NCI-H1694 (cell line): ENCODE measurements around the gene MALSU1.
"Not testable (repeated sequence)": the region's sequence is repeated elsewhere in the genome, so short reads cannot be mapped to it uniquely, and the experiment has no call there.

Experiments used
- DNase-seq: peaks from one replicate; lab custom pipeline; 2025; lab: John Stamatoyannopoulos, UW

MALSU1 gene

DNA sequence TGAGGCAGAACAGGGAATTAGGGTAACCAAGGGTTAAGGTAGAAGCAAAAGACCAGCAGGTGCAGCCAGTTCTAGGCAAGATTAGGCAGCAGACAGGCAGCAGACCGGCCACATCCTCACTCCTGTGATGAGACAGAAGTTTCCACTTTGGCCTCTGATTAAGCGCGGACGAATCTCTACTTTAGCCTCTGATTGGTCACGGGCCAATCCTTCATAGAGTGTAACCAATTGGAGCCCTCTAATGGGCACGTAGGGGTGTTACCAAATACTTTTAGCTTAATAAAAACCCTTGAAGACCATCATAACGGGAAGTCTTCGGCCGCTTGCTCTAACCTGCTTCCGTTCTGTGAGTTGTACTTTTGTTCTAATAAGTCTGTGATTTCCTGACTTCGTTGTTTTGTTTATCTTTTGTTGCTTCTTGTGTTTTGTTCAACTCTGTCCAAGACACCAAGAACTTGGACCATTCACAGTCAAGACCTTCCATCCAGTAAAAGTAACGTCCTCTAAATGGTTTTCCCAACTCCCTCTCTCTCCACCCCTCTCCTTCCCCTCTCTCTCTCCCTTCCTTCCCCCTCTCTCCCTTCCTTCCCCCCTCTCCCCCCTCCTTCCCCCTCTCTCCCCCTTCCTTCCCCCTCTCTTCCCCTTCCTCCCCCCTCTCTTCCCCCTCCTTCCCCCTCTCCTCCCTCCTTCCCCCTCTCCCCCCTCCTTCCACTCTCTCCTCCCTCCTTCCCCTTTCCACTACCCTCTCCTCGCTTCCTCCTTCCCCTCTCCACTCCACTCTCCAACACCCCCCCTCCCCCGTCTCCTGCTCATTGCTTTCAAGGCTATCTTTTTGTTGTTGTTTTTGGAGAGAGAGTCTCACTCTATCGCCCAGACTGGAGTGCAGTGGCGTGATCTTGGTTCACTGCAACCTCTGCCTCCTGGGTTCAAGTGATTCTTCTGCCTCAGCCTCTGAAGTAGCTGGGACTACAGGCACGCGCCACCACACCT is 13.2 kb upstream of the MALSU1 start:
- no peak for DNase-seq

DNA sequence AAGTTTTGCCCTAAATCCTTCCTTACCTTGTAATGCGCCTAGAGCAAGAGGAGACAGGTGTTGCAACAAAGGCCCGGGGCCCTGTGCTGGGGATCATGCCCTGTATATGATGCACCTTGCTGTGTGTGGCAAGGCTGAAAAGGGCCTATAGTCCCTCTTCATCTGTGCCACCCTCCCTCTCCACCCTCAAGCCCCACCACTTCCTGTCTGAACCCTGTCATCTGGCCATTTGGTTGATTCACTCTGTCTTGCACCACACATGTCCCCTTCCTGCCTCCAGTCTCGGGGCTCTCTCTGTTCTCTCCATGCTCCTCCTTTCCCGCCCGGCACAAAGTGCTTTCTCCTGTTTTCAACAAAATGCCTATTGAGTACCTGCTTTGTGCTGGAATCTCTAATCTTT is 11.5 kb upstream of the MALSU1 start:
- no peak for DNase-seq

DNA sequence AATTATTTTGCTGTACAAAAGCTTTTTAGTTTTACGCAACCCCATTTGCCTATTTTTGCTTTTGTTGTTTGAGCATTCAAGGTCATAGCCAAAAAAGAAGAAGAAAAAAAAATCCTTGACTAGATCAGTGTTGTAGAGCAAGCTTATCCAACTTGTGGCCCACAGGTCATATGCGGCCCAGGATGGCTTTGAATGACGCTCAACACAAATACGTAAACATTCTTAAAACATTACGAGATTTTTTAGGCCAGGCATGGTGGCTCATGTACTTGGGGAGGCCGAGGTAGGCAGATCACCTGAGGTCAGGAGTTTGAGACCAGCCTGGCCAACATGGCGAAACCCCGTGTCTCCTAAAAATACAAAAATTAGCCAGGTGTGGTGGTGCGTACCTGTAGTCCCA is 8.1 kb upstream of the MALSU1 start:
- DNase-seq = no peak

DNA sequence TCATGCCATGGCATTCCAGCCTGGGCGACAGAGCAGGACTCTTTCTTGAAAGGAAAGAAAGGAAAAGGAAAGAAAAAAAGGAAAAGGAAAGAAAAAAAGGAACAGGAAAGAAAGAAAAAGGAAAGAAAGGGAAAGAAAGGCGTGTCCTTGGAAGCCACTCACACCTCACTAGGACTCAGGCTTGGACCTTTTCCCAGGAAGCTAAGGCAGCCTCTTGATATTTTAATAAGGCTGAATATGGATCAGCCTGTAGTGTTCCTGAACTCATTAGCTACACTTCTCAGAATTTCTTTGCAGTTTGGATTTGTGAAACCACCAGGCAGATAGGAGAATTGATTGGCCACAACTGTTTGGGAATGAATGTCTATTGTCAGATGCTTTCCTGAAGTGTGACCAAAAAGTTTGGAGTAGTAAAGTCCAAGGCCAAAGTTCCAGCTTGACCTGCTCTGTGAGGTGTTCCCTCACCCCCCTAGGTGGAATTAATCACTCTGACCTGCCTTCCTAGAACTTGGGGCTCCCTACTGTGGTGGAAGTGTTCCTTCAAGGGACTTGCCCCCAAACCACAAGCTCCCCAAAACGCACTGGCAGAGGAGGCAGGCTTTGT is 7.1 kb upstream of the MALSU1 start:
- no peak for DNase-seq

DNA sequence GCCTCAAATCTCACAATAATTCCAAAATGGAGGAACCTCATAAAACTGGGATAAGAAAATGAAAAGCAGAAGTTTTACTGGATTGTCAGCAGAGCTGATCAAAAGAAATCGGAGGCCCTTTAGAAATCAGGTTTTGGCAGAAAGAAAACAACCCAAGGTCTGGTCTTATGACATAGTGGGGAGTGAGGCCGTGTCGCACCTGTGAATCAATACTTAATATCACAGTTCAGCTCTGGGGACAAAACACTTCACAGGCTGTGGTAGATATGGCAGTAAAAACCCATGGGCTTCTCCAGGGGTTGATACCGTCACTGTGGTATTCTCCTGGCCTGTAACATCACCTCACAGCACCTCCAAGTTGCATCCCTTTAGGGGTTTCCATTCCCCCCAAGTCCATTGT is 6.5 kb upstream of the MALSU1 start:
- no peak for DNase-seq

DNA sequence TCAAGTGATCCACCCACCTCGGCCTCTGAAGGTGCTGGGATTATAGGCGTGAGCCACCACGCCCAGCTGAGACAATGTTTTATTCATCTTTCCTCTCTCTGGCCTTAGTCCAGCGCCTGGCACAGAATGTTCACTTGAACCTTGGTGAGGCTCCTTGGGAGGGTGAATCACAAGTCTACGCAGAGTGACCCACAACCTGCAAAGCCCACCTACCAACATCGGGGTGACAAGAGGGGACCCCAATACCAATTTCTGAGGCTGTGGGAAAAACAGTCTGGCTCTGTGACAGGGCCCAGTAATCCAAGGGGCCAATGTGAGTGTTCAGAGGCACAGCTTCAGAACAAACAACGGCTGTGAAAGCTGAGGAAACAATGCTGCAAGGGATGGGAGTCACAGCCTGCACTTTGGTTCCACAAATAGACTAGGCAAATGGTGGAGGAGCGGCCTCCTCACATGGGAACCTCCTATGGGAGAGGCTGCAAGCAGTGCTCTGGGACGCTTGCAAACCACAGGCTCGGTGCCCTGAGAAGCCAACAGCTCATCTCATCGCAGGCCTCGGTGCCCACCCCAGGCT is 5.6 kb upstream of the MALSU1 start:
- no peak for DNase-seq

DNA sequence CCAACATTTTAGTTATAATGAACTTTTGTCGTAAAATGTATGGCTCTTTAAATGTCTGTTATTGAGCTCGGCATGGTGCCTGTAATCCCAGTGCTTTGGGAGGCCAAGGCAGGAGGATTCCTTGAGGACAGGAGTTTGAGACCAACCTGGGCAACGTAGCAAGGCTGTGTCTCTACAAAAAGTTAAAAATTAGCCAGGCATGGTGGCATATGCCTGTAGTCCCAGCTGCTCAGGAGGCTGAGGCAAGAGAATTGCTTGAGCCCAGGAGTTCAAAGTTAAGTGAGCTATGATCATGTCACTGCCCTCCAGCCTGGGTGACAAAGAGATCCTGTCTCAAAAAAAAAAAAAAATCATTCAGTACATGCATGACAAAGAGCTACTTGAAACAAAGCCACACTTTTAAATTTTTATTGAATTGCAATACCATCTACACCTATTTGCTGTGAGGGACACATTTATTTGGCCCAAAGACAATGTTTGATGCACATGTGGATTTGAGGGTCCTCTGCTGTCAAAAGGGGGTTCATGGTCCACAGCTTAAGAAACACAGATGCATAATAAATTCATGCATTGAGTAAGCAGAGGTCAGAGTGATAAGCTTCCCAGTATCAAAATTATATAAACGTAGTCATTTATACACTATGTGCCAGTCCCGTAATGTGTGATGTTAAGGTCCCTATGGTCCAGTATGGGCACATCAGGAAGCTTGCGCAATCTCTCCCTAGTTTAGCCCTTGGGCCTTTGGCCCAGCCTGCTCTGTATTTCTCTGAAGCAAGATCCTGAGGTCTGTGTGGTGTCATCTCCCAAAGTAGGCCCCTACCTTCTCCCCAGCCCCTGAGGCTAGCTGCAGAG is 4.4 kb upstream of the MALSU1 start:
- DNase-seq = no peak

DNA sequence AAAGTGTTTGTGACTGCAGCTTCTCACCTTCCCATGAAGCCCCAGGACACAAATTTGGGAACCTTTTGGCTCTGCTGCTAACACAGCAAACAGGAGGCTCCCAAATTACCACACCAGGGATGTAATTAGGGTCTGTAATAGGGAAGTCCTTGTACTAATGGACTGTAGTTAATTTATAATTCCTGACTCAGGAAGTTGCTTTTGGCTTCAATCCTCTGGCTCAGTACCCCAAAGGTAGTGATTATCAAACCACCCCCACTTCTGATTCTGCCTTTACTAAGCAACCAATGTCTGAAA is 3.8 kb upstream of the MALSU1 start:
- no peak for DNase-seq

DNA sequence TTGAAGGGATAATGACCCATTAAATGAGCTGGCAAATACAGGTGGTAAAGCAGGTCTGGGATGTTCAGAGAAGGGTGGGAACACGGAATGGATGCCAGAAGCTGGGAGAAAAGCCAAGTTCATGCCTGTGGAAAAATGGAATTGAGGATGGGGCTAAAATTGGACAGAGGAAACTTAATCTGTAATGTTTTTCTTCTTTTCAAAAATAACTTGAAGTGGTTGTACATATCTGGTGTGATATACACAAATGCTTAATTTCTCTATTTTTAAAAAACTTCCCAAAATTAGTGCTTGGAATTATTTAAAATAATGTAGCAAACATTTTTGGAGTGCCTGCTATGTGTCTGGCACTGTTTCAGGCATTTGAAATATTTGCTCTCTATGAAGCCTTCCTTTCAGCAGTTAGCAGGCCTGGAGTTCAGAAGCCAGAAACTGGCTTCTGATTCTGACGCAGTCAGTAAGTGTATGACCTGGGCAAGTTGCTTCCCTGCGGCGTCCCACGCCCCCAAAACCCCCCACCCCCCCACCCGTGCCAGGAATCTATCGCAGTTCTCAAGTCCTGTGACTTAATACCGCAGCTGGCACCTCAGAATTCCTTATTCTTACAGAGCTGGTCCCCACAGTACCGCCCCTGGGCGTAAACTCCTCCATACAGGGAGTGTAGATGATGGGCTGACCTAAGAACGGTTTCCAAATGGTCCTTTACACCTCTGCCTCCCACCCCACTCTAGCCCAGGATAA is 828 bp upstream of the MALSU1 start:
- DNase-seq = no peak

DNA sequence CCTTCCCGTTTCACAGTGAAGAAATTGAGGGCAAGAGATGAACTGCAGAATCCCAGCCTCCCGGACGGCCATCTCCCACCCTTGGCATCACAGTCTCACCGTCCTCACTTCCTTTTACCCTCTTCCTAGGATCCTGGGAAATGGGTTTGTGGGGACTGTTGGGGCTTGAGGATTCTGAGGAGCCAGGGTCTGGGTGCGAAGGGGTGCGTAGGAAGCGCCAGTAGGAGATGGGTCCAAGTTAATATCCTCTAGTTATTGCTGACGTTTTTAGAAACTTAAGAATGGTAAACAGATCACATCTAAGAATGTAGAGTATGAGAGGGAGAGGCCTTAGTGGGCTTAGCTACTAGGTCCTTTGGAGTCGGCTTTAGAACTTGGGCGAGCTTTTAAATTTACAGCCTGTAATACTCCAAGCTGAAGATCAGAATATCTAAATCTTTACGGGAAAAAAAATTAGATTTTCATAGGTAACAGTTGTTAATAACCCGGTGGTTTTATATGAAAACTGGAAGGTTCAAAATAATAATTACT is 696 bp downstream of the MALSU1 start:
- DNase-seq = no peak

DNA sequence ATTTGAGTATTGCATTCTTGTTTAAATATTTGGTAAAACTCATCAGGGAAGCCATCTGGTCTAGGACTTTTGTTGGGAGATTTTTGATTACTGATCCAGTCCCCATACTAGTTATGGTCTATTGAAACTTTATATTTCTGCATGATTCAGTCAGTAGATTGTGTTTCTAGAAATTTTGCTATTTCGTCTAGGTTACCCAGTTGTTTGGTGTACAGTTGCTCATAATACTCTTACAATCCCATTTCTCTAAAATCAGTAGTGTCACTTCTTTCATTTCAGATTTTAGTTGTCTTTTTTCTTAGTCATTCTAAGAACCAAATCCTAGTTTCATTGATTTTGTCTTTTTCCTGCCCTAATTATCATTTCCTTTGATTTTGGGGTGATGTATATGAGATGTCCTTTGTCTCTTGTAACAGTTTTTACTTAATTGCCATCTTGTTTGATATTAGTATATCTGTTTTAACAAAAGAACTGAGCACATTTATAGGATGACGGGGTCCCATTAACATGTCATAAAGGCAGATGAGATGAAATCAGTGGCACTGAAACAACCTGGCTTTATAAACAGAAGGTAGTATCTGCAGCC is 7.9 kb downstream of the MALSU1 start:
- DNase-seq = no peak

DNA sequence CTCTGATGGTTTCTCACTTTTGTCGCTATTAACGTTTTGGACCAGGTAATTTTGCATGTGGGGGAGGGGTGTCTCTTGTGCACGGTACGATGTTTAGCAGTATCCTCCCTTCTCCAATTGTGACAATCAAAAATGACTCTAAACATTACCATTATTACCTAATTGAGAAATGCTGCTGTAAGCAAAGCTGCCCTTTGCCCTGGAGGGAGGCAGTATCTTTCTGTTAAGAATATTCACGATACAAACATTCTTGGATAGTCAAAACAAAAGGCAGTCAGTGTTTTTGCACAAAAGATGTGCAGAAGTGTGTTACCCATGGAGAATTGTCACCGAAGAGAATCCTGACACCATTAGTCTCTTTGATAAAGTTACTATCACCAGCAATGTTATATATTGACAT is 9.6 kb downstream of the MALSU1 start:
- DNase-seq = no peak

DNA sequence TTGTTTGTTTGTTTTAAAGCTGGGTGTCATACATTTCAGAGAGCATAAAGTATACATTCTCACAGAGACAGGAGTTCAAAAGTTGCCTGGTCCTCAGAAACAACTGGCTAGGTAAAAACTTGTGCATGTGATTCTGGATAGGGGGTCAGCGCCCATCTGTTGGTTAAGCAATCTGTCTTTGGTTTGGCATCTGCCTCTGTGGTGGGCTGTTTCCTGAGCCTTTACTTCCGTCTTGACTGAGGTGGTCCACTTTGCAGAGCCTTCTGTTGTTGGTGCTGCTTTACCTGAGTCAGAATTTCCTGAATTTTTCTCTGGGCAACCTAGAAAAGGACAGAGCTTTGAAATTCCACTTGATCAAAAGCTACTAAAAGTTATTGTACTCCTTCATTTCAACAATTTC is 13.0 kb downstream of the MALSU1 start:
- DNase-seq = not testable (repeated sequence)

DNA sequence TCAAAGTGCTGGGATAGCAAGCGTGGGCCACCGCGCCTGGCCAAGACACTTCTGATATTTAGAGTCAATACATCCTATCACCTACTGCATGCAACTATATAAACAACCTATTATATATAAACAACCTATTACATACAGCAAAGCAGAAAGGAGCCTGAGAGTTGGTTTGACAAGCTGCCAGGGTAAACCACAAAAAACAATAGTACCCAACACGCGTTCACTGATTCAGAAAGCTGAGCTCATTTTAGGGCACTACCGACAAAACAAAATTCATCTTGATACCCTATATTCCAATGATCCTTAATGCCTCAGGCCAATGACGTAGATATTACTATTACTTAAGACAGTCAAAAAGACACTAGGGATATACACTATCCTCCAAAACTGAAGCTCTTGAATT is 16.2 kb downstream of the MALSU1 start:
- DNase-seq = no peak

DNA sequence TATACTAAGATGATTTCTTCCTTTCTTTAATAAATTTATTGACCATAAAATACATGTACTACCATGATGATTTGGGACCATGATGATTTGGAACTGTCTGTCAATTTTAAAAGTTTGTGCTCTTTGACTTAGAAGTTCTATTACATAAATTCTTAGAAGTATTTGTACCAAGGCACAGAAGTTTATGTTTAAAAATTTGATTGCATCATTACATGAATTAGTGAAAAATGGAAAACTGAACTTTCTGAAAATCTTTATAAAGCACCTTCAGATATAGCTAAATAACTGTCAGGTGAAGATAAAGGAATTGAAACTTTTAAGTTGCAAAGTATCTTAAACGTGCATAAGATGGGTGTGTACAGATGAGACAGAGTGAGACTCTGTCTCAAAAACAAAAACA is 32.0 kb downstream of the MALSU1 start:
- no peak for DNase-seq

DNA sequence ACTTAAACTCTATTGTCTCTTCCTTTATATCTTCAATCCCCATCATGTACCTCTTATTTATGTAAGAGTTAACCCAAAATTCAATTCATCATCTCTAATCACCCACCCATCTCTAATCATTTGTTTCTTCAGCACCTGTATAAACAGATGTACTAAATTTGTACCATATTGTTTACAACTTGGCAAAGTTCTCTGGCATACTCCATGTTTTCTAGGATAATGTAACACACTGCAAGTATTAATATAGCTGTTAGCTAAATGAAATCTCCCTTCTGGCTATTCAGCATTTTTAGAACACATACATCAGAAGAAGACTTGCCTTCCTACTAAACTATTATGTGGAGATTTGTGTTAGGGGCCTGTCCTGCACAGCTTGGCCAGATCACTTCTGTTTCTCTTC is 33.1 kb downstream of the MALSU1 start:
- no peak for DNase-seq

DNA sequence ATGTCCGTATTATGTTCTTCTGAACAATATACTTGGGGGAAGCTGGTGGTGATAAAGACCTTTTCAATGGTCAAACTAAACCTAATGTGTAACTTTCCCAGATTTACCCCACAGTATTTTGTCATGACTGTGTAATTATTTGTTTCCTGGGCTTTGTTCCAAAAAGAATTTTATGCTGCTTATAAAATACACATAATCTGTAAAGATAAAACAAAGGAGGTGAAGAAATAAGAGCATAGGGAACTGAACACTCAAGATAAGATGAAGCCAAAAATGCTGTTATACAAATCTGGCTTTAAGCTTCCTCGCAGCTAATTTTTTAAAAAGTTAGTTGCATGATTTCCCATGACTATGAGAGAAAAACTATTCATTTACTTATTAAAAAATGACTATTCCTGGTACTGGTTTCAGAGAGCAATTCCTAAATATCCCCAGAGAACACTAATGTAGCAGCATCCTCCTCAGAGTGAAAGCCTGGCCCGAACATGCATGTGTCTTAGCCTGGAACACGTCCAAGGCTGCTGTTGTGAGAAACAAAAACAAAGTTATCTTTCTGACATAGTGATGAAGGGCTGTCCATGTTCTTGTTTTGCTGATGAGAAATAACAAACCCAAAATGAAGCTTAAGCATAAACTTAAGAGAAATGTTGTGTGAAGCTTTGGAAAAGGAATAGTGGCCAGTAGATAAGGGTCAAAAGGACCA is 33.9 kb downstream of the MALSU1 start:
- no peak for DNase-seq

DNA sequence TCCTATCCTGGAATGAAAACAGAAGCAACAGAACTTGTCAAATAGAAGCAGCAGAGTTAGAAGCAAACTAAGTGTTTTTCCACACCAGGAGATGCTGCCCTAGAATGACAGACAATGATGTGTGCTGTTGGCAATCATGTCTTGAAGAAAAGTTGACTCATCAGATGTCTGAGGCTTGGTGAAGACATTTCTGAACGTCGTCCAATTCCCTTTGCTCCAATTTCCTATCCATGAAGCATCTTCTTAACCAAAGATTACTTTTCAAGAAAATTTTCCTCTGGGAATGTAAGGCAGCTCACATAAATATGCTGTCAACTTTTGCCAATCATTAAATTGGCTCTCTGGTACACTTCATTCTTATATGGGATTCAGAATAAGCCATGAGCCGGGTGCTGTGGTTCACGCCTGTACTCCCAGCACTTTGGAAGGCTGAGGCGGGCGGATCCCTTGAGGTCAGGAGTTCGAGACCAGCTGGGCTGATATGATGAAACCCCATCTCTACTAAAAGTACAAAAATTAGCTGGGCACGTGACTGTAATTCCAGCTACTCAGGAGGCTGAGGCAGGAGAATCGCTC is 34.6 kb downstream of the MALSU1 start:
- DNase-seq = no peak

DNA sequence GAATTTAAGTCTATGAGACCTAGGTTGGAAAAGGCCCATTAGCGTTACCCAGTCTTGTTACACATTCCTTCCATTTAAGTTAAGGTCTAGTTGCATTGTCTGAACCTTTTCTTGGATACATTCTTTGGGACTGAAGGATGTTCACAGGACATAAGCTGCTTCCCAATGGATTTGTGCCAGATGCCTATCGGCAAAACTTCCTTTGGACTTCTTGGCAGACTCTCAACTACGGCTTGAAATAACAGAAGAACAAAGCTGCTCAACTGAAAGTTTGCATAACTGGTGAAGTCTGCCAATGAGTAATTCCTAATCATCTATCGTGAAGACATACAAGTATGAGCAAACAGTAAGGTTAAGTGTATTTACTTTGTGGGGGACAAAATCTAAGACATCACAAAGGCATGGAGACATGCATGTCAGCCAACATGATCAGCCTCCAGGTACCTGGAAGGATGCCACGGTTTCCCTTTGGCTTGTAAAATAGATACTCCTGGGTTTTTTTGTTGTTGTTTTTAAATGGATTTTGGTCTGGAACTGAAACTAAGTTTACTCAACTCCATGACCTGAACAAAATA is 35.4 kb downstream of the MALSU1 start:
- DNase-seq = no peak

DNA sequence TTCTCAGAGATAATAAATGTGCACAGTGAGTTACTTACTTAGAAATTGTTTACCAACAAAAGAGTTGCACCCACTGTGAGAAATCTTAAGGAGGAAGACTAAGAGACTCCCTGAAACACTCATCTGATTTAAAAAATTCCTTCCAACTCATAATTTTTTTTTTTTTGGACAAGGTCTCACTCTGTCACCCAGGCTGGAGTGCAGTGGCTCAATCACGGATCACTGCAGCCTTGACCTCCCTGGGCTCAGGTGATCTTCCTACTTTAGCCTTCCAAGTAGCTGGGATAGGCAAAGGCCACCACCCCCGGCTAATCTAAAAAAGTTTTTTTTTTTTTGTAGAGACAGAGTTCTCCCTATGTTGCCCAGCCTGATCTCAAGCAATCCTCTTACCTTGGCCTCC is 36.0 kb downstream of the MALSU1 start:
- DNase-seq = no peak
